Activated naive CD4-positive, alpha-beta T cell treated with anti-CD3 and anti-CD28 coated beads, Interleukin-2, amount 10 ng/mL, durations not matched to agents 7 days and 5 days (primary cell): ENCODE data around the gene NAT10.
"Not testable (repeated sequence)": the region's sequence is repeated elsewhere in the genome, so short reads cannot be mapped to it uniquely, and the experiment has no call there.

ENCODE experiments used
- CTCF ChIA-PET: fragments of 350-600 bp; sonication (Branson Sonifier 250); formaldehyde crosslinking; loops from one replicate; lab custom pipeline; 2021; ENCODE audit warnings: antibody characterized with exemption; lab: Charles Lee
- DNase-seq: peaks from one replicate; pipeline ENCODE4 v3.0.0-alpha.2; 2020
- H3K27ac Mint-ChIP-seq: one replicate; pipeline ENCODE4 v1.8.0; 2021; ENCODE audit warnings: mild to moderate bottlenecking, moderate library complexity, mixed read lengths
- H3K27me3 Mint-ChIP-seq: one replicate; pipeline ENCODE4 v1.8.0; 2021; ENCODE audit warnings: mild to moderate bottlenecking, mixed read lengths
- H3K36me3 Mint-ChIP-seq: one replicate; pipeline ENCODE4 v1.8.0; 2021; ENCODE audit warnings: mixed read lengths
- H3K4me1 Mint-ChIP-seq: one replicate; pipeline ENCODE4 v1.8.0; 2021; ENCODE audit warnings: mixed read lengths
- H3K4me3 Mint-ChIP-seq: one replicate; pipeline ENCODE4 v1.8.0; 2021; ENCODE audit warnings: mild to moderate bottlenecking, moderate library complexity, mixed read lengths
- H3K9me3 Mint-ChIP-seq: one replicate; pipeline ENCODE4 v1.8.0; 2021; ENCODE audit warnings: mixed read lengths

Gene NAT10

DNA sequence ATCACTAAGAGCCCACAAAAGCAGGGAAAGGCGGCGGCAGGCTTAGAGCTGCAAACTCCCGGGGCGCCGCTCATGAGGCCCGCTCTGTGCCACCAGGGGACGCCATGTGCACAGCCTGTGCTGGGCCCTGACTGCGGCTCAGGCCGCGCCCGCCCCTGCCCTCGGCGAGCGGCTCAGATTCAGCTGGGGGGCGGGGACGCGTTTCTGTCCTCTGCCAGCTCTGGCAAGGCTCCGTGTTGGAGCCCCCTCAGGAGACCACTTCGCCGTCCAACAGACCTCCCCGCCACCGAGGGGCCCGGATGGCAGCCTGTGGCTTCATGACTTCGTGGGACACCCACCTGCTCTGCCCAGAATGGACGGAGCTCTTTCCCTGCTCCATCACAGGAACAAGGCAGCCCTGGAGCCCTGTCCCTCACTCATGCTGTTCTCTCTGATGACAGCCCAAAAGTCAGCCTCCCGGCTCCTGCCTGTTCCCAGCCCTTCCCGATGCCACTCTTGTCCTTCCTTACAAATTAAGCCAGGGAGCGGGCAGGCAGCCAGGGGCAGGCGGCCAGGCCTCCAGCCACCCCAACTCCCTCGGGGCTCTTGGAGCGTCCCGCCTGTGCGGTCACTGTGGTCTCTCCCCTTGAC is 69.1 kb downstream of the NAT10 start:
- Mint-ChIP-seq H3K27ac (no peak overlapping the region), H3K36me3 (no peaks in the 10 kb centered on the region), H3K27me3 (peaks cover 30% of the 10 kb centered on the region), H3K4me3 (peak overlapping the region; percentile 31), H3K9me3 (no peaks in the 10 kb centered on the region), H3K4me1 (peaks cover 18% of the 10 kb centered on the region)
- DNase-seq = peak; percentile 87
- CTCF ChIA-PET = interaction anchor here (0.7 to 4.9 kb wide), 44 partner anchors 8 to 324 kb away, joined by 3 to 73 read pairs (median 5); partner anchors contain the start of genes ABTB2 and NAT10

DNA sequence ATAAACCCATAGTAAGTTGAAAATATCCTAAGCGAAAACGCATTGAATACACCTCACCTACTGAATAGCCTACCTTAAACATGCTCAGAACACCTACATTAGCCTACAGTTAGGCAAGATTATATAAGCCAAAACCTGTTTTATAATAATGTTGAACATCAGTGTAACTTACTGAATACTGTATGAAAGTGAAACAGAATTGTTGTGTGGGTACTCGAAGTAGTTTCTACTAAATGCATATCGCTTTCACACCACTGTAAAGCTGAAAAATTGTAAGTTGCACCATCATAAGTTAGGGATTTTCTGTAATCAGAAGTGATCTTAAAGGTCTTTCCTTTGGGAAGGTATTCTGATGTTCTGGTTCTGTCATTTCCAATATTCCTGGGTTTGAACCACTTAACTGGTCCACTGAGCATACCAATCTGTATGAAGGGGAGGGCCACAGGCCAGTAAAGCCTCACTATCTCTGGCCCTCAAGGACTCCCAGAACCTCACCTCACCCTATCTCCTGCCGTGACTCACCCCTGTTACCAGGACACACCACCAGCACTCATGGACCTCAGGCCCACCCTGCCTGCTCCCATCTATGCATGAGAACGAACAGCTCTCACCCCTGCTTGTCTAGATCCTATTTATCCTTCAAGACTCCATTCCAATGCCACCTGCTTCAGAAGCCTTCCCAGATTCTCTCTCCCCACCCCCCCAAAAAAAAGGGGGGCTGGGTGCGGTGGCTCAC is 70.0 kb downstream of the NAT10 start:
- Mint-ChIP-seq H3K36me3 (no peaks in the 10 kb centered on the region), H3K4me1 (peaks cover 18% of the 10 kb centered on the region), H3K27ac (no peak overlapping the region), H3K4me3 (no peak overlapping the region), H3K27me3 (peaks cover 30% of the 10 kb centered on the region), H3K9me3 (no peaks in the 10 kb centered on the region)
- CTCF ChIA-PET = interaction anchor here (1.3 to 4.9 kb wide), 19 partner anchors 9 to 317 kb away, joined by 3 to 73 read pairs (median 7); partner anchors contain the start of gene ABTB2
- no peak for DNase-seq

DNA sequence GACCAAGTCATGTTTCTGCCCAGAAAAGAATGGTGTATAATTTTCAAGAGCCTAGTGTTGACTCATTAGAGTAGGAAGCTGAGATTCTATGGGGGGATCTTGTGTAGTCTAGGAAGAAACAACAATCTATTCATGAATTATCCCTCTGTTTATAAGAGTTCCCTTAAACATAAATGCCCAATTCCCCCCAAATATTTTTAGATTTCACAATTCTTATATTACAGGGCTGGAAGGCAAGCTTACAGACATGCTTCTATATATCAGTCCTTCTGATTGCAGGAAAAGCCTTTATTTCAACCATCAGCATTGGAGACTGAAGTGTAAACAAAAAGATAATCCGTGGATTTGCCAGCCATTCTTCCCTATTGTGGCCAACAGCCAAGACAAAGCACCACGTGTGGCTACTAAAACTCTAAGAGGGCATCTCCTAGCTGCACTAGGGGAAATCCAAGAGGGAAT is 71.4 kb downstream of the NAT10 start:
- Mint-ChIP-seq H3K9me3 (no peaks in the 10 kb centered on the region), H3K36me3 (no peaks in the 10 kb centered on the region), H3K27me3 (peaks cover 30% of the 10 kb centered on the region), H3K27ac (no peak overlapping the region), H3K4me1 (peaks cover 18% of the 10 kb centered on the region), H3K4me3 (no peak overlapping the region)
- CTCF ChIA-PET = interaction anchor here (0.8 to 4.9 kb wide), 2 partner anchors 27 to 181 kb away, joined by 3 to 73 read pairs; partner anchors contain the start of gene ABTB2
- no peak for DNase-seq

DNA sequence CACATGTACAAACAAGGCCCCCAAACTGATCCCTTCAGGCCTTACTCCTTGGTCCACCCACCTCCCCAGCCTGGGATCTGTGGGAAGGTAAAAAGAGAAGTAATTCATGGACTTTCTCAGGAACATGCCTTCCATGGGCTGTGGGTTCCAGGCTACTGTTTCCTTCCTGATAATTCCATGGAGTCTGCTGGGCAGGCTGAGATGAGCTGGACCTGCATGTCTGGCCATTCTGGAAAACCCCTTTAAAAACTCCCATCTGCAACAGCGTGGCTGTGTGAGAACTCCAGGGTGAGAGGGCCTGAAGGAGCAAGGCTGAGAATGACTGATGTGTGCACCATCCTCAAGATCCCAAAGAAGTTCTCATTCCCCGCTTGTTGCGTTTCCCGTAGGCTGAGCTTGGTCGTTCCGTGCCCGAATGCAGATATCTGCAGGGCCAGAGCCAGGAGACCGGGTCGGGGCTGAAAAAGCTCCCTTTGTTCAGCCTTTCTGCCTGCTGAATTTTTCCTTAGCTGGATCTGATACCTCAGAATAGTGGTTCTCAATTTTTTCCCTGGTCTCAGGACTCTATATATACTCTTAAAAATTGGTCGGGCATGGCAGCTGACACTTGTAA is 72.9 kb downstream of the NAT10 start:
- Mint-ChIP-seq H3K27ac (no peak overlapping the region), H3K36me3 (no peaks in the 10 kb centered on the region), H3K27me3 (peaks cover 18% of the 10 kb centered on the region), H3K4me3 (no peak overlapping the region), H3K4me1 (peaks cover 18% of the 10 kb centered on the region), H3K9me3 (no peaks in the 10 kb centered on the region)
- no peak for DNase-seq
- CTCF ChIA-PET = interaction anchor here (1.2 to 1.5 kb wide), 3 partner anchors 9 to 102 kb away, joined by 3 to 4 read pairs (median 3); no protein-coding TSS in a partner anchor

GRCh38 chr11:34179026-34179675 is 73.7 kb downstream of the NAT10 start:
- CTCF ChIA-PET = interaction anchor here (0.9 to 2.1 kb wide), 4 partner anchors 8 to 313 kb away, joined by 3 to 5 read pairs (median 4); partner anchors contain the start of gene ABTB2
- H3K9me3 Mint-ChIP-seq = no peaks in the 10 kb centered on the region

DNA sequence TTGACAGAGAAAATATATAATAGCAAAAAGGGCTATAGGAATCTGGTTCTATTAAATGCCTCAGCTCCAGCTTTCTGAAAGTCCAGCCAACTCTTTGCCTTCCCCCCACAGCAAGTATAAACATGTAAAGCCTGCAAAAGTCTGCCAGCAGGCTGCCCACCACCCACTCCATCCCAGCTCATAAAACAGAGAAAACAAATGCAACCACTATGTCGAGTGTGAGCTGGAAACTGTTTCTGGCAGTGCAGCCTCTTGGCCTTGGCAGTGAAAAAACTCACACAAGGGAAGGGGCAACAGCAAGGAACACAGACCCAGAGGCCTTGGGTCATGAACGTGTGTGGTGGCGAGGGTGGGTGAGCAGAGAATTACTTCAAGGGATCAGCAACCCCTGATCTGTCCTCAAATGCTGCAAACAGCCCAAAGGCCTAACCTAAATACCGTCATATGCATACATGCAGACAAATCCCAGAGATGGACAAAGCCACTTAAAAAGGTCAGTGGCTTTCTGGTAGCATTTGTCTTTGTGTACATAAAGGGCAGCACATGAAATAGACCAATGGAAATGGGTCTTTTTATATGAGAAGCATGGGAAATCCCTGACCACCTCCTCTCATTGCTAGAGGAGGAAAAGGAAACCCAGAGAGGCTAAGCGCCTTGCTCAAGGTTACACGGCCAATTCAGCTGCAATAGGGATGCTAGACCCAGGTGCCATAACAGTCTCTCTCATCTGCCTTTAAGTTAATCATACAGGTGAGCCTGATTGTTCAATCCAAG is 74.8 kb downstream of the NAT10 start:
- Mint-ChIP-seq H3K9me3 (no peaks in the 10 kb centered on the region), H3K4me1 (peaks cover 7% of the 10 kb centered on the region), H3K27ac (no peak overlapping the region), H3K4me3 (no peak overlapping the region), H3K27me3 (peaks cover 8% of the 10 kb centered on the region), H3K36me3 (no peaks in the 10 kb centered on the region)
- no peak for DNase-seq
- CTCF ChIA-PET = interaction anchor here (0.9 to 2.1 kb wide), 3 partner anchors 175 to 312 kb away, joined by 3 to 6 read pairs (median 5); partner anchors contain the start of gene ABTB2

More at GRCh38 chr11:34179026-34179675, 73.7 kb downstream of the NAT10 start:
- Mint-ChIP-seq H3K4me3 (no peak overlapping the region), H3K27me3 (peaks cover 12% of the 10 kb centered on the region), H3K36me3 (no peaks in the 10 kb centered on the region), H3K4me1 (peaks cover 14% of the 10 kb centered on the region), H3K27ac (no peak overlapping the region)
- DNase-seq = no peak

DNA sequence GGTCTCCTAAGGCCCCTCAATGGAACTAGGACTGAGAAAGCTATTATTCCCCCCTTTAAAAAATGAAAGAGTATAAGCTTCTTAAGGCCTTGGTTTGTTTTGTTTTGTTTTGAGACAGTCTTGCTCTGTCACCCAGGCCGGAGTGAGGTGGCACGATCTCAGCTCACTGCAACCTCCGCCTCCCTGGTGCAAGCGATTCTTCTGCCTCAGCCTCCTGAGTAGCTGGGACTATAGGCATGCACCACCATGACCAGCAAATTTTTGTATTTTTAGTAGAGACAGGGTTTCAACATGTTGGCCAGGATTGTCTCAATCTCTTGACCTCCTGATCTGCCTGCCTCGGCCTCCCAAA is 75.4 kb downstream of the NAT10 start:
- H3K27ac Mint-ChIP-seq, H3K27me3 Mint-ChIP-seq, H3K4me1 Mint-ChIP-seq, H3K9me3 Mint-ChIP-seq, H3K4me3 Mint-ChIP-seq, DNase-seq, H3K36me3 Mint-ChIP-seq: not testable (repeated sequence)
- CTCF ChIA-PET = interaction anchor here (2.0 to 2.1 kb wide), 2 partner anchors 174 to 177 kb away, joined by 5 to 6 read pairs; partner anchors contain the start of gene ABTB2

- DNase-seq = no peak
- Mint-ChIP-seq H3K9me3 (no peaks in the 10 kb centered on the region), H3K36me3 (no peaks in the 10 kb centered on the region), H3K27ac (no peak overlapping the region), H3K27me3 (peaks cover 8% of the 10 kb centered on the region), H3K4me1 (peaks cover 1% of the 10 kb centered on the region), H3K4me3 (no peak overlapping the region)
- CTCF ChIA-PET = interaction anchor here (1.3 to 2.1 kb wide), 3 partner anchors 10 to 177 kb away, joined by 4 to 6 read pairs (median 5); partner anchors contain the start of gene ABTB2
Measured at GRCh38 chr11:34181251-34181650, 75.8 kb downstream of the NAT10 start.

DNA sequence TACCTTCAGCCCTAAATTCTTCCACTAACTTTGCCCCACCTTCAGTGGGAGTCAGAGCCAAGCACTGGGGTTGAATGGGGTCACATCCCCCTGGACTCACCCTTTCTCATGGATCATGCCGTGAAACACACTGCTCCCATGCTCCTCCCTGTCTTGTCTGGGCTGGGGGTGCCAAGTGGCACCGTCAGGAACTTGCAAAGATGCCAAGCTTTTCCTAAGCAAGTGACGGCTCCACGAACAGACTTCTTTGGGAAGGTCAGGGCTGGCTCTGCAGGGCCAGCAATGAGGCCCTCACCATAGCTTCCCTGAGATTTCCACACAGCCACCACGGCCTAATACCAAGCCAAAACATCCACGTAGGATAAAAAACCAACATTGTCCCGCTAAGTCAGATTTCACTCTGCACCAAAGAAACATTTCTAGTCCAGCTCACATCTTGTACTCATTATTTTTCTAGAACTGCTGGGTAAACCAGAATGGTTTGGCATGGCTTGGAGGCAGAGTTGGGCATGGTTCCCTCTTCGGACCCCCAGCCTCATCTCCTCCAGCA is 76.5 kb downstream of the NAT10 start:
- Mint-ChIP-seq H3K27ac (no peak overlapping the region), H3K4me1 (no peaks in the 10 kb centered on the region), H3K4me3 (no peak overlapping the region), H3K27me3 (peaks cover 8% of the 10 kb centered on the region), H3K9me3 (no peaks in the 10 kb centered on the region), H3K36me3 (no peaks in the 10 kb centered on the region)
- no peak for DNase-seq
- CTCF ChIA-PET = interaction anchor here (1.3 to 2.0 kb wide), 3 partner anchors 8 to 173 kb away, joined by 4 to 6 read pairs (median 6); no protein-coding TSS in a partner anchor

DNA sequence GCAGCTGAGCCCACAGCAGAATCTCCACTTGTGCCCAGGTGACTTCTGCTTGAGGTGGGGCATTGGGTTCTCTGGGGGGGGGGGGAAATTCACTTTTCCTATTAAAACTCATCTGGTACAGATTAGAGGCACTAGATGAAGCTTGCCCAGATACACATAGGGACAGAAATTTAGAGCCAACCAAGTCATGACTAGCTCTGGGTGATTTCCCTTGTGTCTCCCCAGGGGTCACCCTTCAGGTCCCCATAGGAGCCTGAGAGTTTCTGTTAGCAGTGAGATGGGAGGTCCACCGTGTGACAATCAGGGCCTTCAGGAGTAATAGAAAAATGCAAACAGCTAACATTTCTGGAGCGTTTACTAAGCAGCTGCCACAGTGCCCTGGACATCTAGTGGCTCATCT is 77.0 kb downstream of the NAT10 start:
- Mint-ChIP-seq H3K27me3 (peaks cover 11% of the 10 kb centered on the region), H3K4me3 (no peak overlapping the region), H3K36me3 (no peaks in the 10 kb centered on the region), H3K27ac (no peak overlapping the region), H3K9me3 (no peaks in the 10 kb centered on the region), H3K4me1 (no peaks in the 10 kb centered on the region)
- CTCF ChIA-PET = interaction anchor here (0.8 to 2.0 kb wide), 5 partner anchors 8 to 179 kb away, joined by 3 to 6 read pairs (median 4); no protein-coding TSS in a partner anchor
- DNase-seq = no peak

- no peak for DNase-seq
- no peak overlapping the region for H3K27ac Mint-ChIP-seq
- H3K9me3 Mint-ChIP-seq = no peaks in the 10 kb centered on the region
- H3K4me3 Mint-ChIP-seq = no peak overlapping the region
- CTCF ChIA-PET = interaction anchor here (0.8 to 1.7 kb wide), 3 partner anchors 9 to 179 kb away, joined by 3 to 6 read pairs (median 3); no protein-coding TSS in a partner anchor
- no peaks in the 10 kb centered on the region for H3K36me3 Mint-ChIP-seq
- no peaks in the 10 kb centered on the region for H3K4me1 Mint-ChIP-seq
- peaks cover 15% of the 10 kb centered on the region for H3K27me3 Mint-ChIP-seq
Measured at GRCh38 chr11:34182921-34183685, 77.7 kb downstream of the NAT10 start.

GRCh38 chr11:34183848-34184391 is 78.5 kb downstream of the NAT10 start:
- Mint-ChIP-seq H3K4me1 (no peaks in the 10 kb centered on the region), H3K27me3 (peaks cover 9% of the 10 kb centered on the region), H3K4me3 (no peak overlapping the region), H3K36me3 (no peaks in the 10 kb centered on the region), H3K9me3 (no peaks in the 10 kb centered on the region), H3K27ac (no peak overlapping the region)
- DNase-seq = no peak
- CTCF ChIA-PET = interaction anchor here (1.8 to 2.0 kb wide), 2 partner anchors 9 to 174 kb away, joined by 5 to 7 read pairs; partner anchors contain the start of gene ABTB2
